ENCODE data around the gene TNS2.

GRCh38 chr12:53107122-53107521 lies 57.3 kb downstream of the TNS2 start:
- TF ChIP-seq FOSL1 (tag; conservative IDR thresholded peaks at IDR 0.05) (no peak), CREM (IDR thresholded peaks at IDR 0.05; ENCODE audit: low read depth) (no peak), FOXK2 (conservative IDR thresholded peaks at IDR 0.05 in 1 of 2, IDR thresholded peaks at IDR 0.05 in 1 of 2; ENCODE audit: low read depth in 2 of 2) (no peak), CREB1 (IDR thresholded peaks at IDR 0.05) (no peak), CREB1 (CRISPR knock-in tag; IDR thresholded peaks at IDR 0.05) (no peak), CTCF (IDR thresholded peaks at IDR 0.05 in 2 of 3, conservative IDR thresholded peaks at IDR 0.05 in 1 of 3; ENCODE audit: insufficient read depth in 2 of 3, low read depth in 1 of 3, low read length in 3 of 3) (no peak), THRA (IDR thresholded peaks at IDR 0.05) (no peak), ELK1 (CRISPR knock-in tag; IDR thresholded peaks at IDR 0.05) (no peak), TAF1 (IDR thresholded peaks at IDR 0.05; ENCODE audit: control insufficient read depth, extremely low read depth, insufficient read depth, low read length, severe bottlenecking) (no peak), ZBTB49 (CRISPR knock-in tag; IDR thresholded peaks at IDR 0.05; ENCODE audit: borderline replicate concordance) (no peak), NR2C2 (CRISPR knock-in tag; IDR thresholded peaks at IDR 0.05) (no peak), NR2C2 (tag; IDR thresholded peaks at IDR 0.05) (no peak), CTCFL (IDR thresholded peaks at IDR 0.05; ENCODE audit: borderline replicate concordance, insufficient read depth, low read depth, low read length, poor library complexity, severe bottlenecking) (no peak), CHD1 (IDR thresholded peaks at IDR 0.05; ENCODE audit: low read length) (no peak), EZH2 (IDR thresholded peaks at IDR 0.05; ENCODE audit: borderline replicate concordance, low read depth, low read length) (no peak), DMBX1 (CRISPR knock-in tag; IDR thresholded peaks at IDR 0.05; ENCODE audit: borderline replicate concordance) (no peak)
